Esophagus squamous epithelium (tissue), 4 donors: ENCODE measurements around the gene SNX9.

Experiments
- CTCF ChIP-seq, 6 experiments: fragments of 450-650 bp in 4 of 6; fragments of 200-600 bp in 2 of 6; sonication (generic) in 2 of 6; IDR thresholded peaks; one replicate each; pipeline ENCODE4 v1.5.1; 2016 to 2019; ENCODE audit warnings: antibody characterized with exemption in 6 of 6, mild to moderate bottlenecking in 4 of 6, moderate library complexity in 4 of 6
- POLR2A ChIP-seq, 4 donors: fragments of 450-650 bp; IDR thresholded peaks; one replicate each; pipeline ENCODE4 v1.6.1; 2017; ENCODE audit warnings: antibody characterized with exemption in 4 of 4, mild to moderate bottlenecking in 4 of 4, moderate library complexity in 3 of 4

- TF ChIP-seq CTCF (IDR thresholded peaks at IDR 0.05), result no peak
- TF ChIP-seq POLR2A (IDR thresholded peaks at IDR 0.05), result no peak
These were observed 41.2 kb downstream of the SNX9 start for GRCh38 chr6:157864185-157864761.
